HCT116 (cell line): ENCODE results near the gene UGGT2.

ENCODE experiments used
- CBX3 ChIP-seq: IDR thresholded peaks from 2 replicates; pipeline ENCODE4 v1.6.1; 2012; ENCODE audit warnings: low read depth
- EZH2 ChIP-seq: fragments of 200-600 bp; sonication (generic); IDR thresholded peaks from 2 replicates; pipeline ENCODE4 v1.6.1; 2017; ENCODE audit warnings: antibody characterized with exemption, mixed run types
- EZH2phosphoT487 ChIP-seq: fragments of 200-600 bp; IDR thresholded peaks from 2 replicates; pipeline ENCODE4 v1.6.1; 2018; ENCODE audit warnings: antibody characterized with exemption, borderline replicate concordance
- POLR2AphosphoS5 ChIP-seq: IDR thresholded peaks from 2 replicates; pipeline ENCODE4 v1.6.1; 2011; ENCODE audit warnings: mild to moderate bottlenecking, low read depth, low read length, moderate library complexity
- ZNF274 ChIP-seq: fragments of 200-500 bp; sonication (Bioruptor generic); IDR thresholded peaks from 2 replicates; pipeline ENCODE4 v1.6.1; 2014; ENCODE audit warnings: mild to moderate bottlenecking, low read depth, low read length, inconsistent platforms
- TF ChIP-seq, protein P1 (sequence below), 3 experiments: fragments of 200-600 bp in 1 of 3; sonication (generic) in 1 of 3; IDR thresholded peaks in 2 of 3; conservative IDR thresholded peaks in 1 of 3; 2 replicates each; pipeline ENCODE4 v1.5.1; 2012 to 2017; ENCODE audit warnings: low read depth in 2 of 3, low read length in 2 of 3, antibody characterized with exemption in 1 of 3, borderline replicate concordance in 1 of 3, control low read depth in 1 of 3, mild to moderate bottlenecking in 1 of 3, mixed read lengths in 1 of 3, mixed run types in 1 of 3, moderate library complexity in 1 of 3; ENCODE audit not compliant: insufficient read depth in 1 of 3

DNA sequence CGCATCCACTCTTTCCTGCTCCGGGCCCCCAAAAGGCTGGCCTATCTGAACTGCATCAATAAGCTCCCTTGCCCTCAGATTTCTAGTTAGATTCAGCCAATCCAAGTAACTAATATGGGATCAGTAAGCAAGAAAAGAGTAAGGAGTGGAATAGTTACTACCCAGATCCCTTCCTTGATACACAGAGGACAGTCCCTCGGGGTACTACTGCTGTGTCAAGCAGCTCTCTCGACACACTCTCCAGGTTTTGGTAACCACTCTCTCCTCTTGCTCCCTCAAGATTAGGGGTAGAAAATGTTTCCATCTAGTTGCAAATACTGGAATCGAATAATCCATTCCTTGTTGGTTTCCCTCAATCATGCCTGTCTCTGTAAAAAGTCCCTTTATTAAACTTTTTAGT lies 65.4 kb downstream of the UGGT2 start:
- TF ChIP-seq, protein P1, sequence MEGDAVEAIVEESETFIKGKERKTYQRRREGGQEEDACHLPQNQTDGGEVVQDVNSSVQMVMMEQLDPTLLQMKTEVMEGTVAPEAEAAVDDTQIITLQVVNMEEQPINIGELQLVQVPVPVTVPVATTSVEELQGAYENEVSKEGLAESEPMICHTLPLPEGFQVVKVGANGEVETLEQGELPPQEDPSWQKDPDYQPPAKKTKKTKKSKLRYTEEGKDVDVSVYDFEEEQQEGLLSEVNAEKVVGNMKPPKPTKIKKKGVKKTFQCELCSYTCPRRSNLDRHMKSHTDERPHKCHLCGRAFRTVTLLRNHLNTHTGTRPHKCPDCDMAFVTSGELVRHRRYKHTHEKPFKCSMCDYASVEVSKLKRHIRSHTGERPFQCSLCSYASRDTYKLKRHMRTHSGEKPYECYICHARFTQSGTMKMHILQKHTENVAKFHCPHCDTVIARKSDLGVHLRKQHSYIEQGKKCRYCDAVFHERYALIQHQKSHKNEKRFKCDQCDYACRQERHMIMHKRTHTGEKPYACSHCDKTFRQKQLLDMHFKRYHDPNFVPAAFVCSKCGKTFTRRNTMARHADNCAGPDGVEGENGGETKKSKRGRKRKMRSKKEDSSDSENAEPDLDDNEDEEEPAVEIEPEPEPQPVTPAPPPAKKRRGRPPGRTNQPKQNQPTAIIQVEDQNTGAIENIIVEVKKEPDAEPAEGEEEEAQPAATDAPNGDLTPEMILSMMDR (IDR thresholded peaks at IDR 0.05 in 2 of 3, conservative IDR thresholded peaks at IDR 0.05 in 1 of 3; ENCODE audit: borderline replicate concordance in 1 of 3, insufficient read depth in 1 of 3, low read depth in 2 of 3, low read length in 2 of 3), result no peak
- no peak for TF ChIP-seq EZH2
- TF ChIP-seq POLR2AphosphoS5, result no peak
- no peak for TF ChIP-seq CBX3
- no peak for TF ChIP-seq ZNF274
- no peak for TF ChIP-seq EZH2phosphoT487
